Measurements from ENCODE around the gene FAM89B. TPM values are rescaled to one million over a fixed set of nuclear protein-coding genes. Genes with fewer than 3 reads are reported as not detected.

FAM89B gene
- total and polyA plus RNA-seq, 2 of the 8 experiments (the other 6 are each of a cell fraction or from before 2014, with no cell fraction given) = 15.8 to 32.4 TPM

GRCh38 chr11:65565624-65566453, 6.5 kb upstream of the FAM89B start:
- Histone ChIP-seq H3K4me3 (ENCODE audit: extremely low read depth in 1 of 4, insufficient read depth in 2 of 4, low read depth in 3 of 4, low read length in 4 of 4) (no peak overlapping the region), H3K4me1 (replicated peaks in 1 of 4; ENCODE audit: control insufficient read depth in 3 of 4, insufficient read depth in 4 of 4, low read length in 3 of 4) (peaks cover 0 to 11% (median 7%) of the 10 kb centered on the region in 4 experiments; a peak in 6 of 7 replicates), H2BK120ac (replicated peaks; ENCODE audit: low read depth, low read length) (no peak overlapping the region), H2BK12ac (ENCODE audit: low read depth, low read length) (no peak overlapping the region), H3K36me3 (ENCODE audit: control insufficient read depth in 2 of 4, insufficient read depth in 4 of 4, low read length in 3 of 4) (no peaks in the 10 kb centered on the region), H4K20me1 (replicated peaks in 1 of 2; ENCODE audit: control insufficient read depth in 1 of 2, insufficient read depth in 2 of 2, low read length in 2 of 2) (peaks cover 0 to 5% of the 10 kb centered on the region in 2 experiments), H3K23ac (ENCODE audit: insufficient read length) (no peak overlapping the region), H2BK20ac (ENCODE audit: low read length) (no peak overlapping the region), H3K9me3 (ENCODE audit: insufficient read depth in 2 of 2, low read depth in 1 of 2, low read length in 1 of 2) (no peaks in the 10 kb centered on the region), H3K27ac (ENCODE audit: low read depth, low read length) (no peak overlapping the region), H3K14ac (ENCODE audit: insufficient read length) (no peak overlapping the region), H3K4ac (replicated peaks; ENCODE audit: insufficient read length, low read depth, low read length) (no peak overlapping the region), H2AK5ac (ENCODE audit: low read depth, low read length) (no peak overlapping the region), H3K23me2 (ENCODE audit: low read depth, low read length) (peaks cover 6% of the 10 kb centered on the region; the same call in 1 of the 2 replicates), H4K8ac (ENCODE audit: extremely low read depth, insufficient read depth, low read length) (no peak overlapping the region), H2BK15ac (ENCODE audit: low read length) (no peak overlapping the region), H2AFZ (ENCODE audit: low read length) (no peak overlapping the region), H3K4me2 (ENCODE audit: insufficient read depth in 1 of 2, low read depth in 2 of 2, low read length in 2 of 2) (no peak overlapping the region), H4K5ac (ENCODE audit: insufficient read length, low read depth, low read length) (no peak overlapping the region), H3K9ac (replicated peaks in 1 of 4; ENCODE audit: extremely low read depth in 1 of 4, low read depth in 3 of 4, low read length in 3 of 4) (no peak overlapping the region), H2BK5ac (ENCODE audit: low read depth, low read length) (no peak overlapping the region), H3K18ac (ENCODE audit: extremely low read depth, low read length) (no peak overlapping the region), H3K27me3 (replicated peaks in 1 of 4; ENCODE audit: control insufficient read depth in 3 of 4, extremely low read depth in 1 of 4, insufficient read depth in 3 of 4, low read length in 3 of 4) (no peaks in the 10 kb centered on the region; a peak in 2 of 7 replicates), H3K79me1 (ENCODE audit: low read depth, low read length) (peaks cover 2% of the 10 kb centered on the region; the same call in 1 of the 2 replicates), H3K56ac (replicated peaks; ENCODE audit: insufficient read length, low read depth, low read length) (no peak overlapping the region), H4K91ac (replicated peaks; ENCODE audit: insufficient read length, low read length) (no peak overlapping the region), H3K79me2 (ENCODE audit: control insufficient read depth in 1 of 2, insufficient read depth in 2 of 2, low read length in 2 of 2) (peaks cover 0 to 5% of the 10 kb centered on the region in 2 experiments; a peak in 1 of 4 replicates)
- DNase-seq (ENCODE audit: low read depth in 1 of 2, low spot score in 2 of 2) (no peak), FAIRE-seq (no peak)
- no peak for TF ChIP-seq RNF2 (IDR thresholded peaks at IDR 0.05; ENCODE audit: borderline replicate concordance, low read depth, low read length, missing control alignments, poor library complexity, severe bottlenecking)
- no peak for TF ChIP-seq JUN (IDR thresholded peaks at IDR 0.05; ENCODE audit: low read depth, low read length)
- CTCF ChIA-PET (ENCODE audit: partially characterized antibody) = interaction anchor here (0.6 to 16.3 kb wide), 7 partner anchors 10 to 83 kb away, joined by 3 to 284 read pairs (median 11); partner anchors contain the start of gene EHBP1L1
- WGBS, 2 experiments (ENCODE audit: extremely low coverage in 1 of 2, insufficient coverage in 1 of 2, insufficient read length in 1 of 2, insufficient replicate concordance in 2 of 2, low coverage in 1 of 2, low lambda C conversion rate in 2 of 2, missing lambda C conversion rate in 1 of 2) = 87% methylated on average over 7 of the region's 7 CpGs; no CpG with 5 or more reads in 1 of the 2 experiments
- POLR2A ChIA-PET (ENCODE audit: partially characterized antibody) = interaction anchor here (0.8 to 1.5 kb wide), 2 partner anchors 9 to 19 kb away, joined by 3 to 4 read pairs; no protein-coding TSS in a partner anchor

Data from H1 (cell line).